Natural killer cell (primary cell): ENCODE results near the gene PPP2R5B. TPM values are rescaled to one million over a fixed set of nuclear protein-coding genes. Genes with fewer than 3 reads are reported as not detected.

Source experiments
- ATAC-seq, 3 donors: fragments of 150-1000 bp in 2 of 3; fragments of 200-7000 bp in 1 of 3; cut with Tn5 transposase; 1 replicate in 1 of 3; 2 replicates in 2 of 3; pipeline ENCODE4 v1.10.0; 2021; ENCODE audit warnings: mild to moderate bottlenecking in 2 of 3, moderate library complexity in 2 of 3
- DNase-seq, 2 donors: peaks; one replicate each; pipeline versions ENCODE4 v3.0.0 to v3.0.0-alpha.2; 2013 to 2021; ENCODE audit warnings: mixed read lengths in 1 of 2
- H3K27ac ChIP-seq: one replicate; pipeline ENCODE4 v1.5.1; 2013; ENCODE audit warnings: mild to moderate bottlenecking, low read length
- H3K27me3 ChIP-seq: one replicate; pipeline ENCODE4 v1.6.1; 2013; ENCODE audit warnings: low read length; ENCODE audit not compliant: control insufficient read depth, insufficient read depth
- H3K36me3 ChIP-seq: one replicate; pipeline ENCODE4 v1.6.1; 2013; ENCODE audit warnings: low read length; ENCODE audit not compliant: control insufficient read depth, insufficient read depth
- H3K4me1 ChIP-seq: one replicate; pipeline ENCODE4 v1.6.1; 2013; ENCODE audit warnings: low read length; ENCODE audit not compliant: control insufficient read depth, insufficient read depth
- H3K4me3 ChIP-seq: one replicate; pipeline ENCODE4 v1.5.1; 2013; ENCODE audit warnings: low read length
- H3K9me3 ChIP-seq: one replicate; pipeline ENCODE4 v1.6.1; 2013; ENCODE audit warnings: low read length; ENCODE audit not compliant: control insufficient read depth, insufficient read depth
- H3K27ac Mint-ChIP-seq, 2 donors: one replicate each; pipeline ENCODE4 v1.8.0; 2022; ENCODE audit warnings: mild to moderate bottlenecking in 2 of 2, mixed read lengths in 2 of 2, moderate library complexity in 1 of 2
- H3K27me3 Mint-ChIP-seq, 2 donors: one replicate each; pipeline ENCODE4 v1.8.0; 2022; ENCODE audit warnings: low read depth in 2 of 2, mixed read lengths in 2 of 2
- H3K36me3 Mint-ChIP-seq: one replicate; pipeline ENCODE4 v1.8.0; 2022; ENCODE audit warnings: mixed read lengths
- H3K4me1 Mint-ChIP-seq, 2 donors: one replicate each; pipeline ENCODE4 v1.8.0; 2022; ENCODE audit warnings: mixed read lengths in 2 of 2
- H3K4me3 Mint-ChIP-seq: one replicate; pipeline ENCODE4 v1.8.0; 2022; ENCODE audit warnings: mild to moderate bottlenecking, moderate library complexity, mixed read lengths
- H3K9me3 Mint-ChIP-seq, 2 donors: one replicate each; pipeline ENCODE4 v1.8.0; 2022; ENCODE audit warnings: mixed read lengths in 2 of 2
- CTCF ChIP-seq: fragments of 200-600 bp; IDR thresholded peaks from one replicate; pipeline ENCODE4 v1.8.0; 2022; ENCODE audit warnings: antibody characterized with exemption
- WGBS: methylation state at CpG from one replicate; pipeline ENCODE4 v1.1.7; 2013; ENCODE audit warnings: missing lambda C conversion rate; ENCODE audit not compliant: insufficient coverage; 5-methylcytosine and 5-hydroxymethylcytosine counted together
- intact Hi-C: fragments of 100-400 bp; cut with micrococcal nuclease; formaldehyde crosslinking; loops from one replicate; pipeline ENCODE4 v1.14.2; 2022
- total RNA-seq, 4 donors: library from RNA; stranded (reverse); fragments of 120-200 nt in 1 of 4; gene quantifications; one replicate each; pipeline versions ENCODE4 v1.2.3 to v1.2.4, GENCODE V29; 2013 to 2022

PPP2R5B gene
- total RNA-seq, 3 donors from 2014 or later (not counting 1 experiment from before 2014, with no cell fraction given): 27.8 to 31.5 (median 28.5) TPM

DNA sequence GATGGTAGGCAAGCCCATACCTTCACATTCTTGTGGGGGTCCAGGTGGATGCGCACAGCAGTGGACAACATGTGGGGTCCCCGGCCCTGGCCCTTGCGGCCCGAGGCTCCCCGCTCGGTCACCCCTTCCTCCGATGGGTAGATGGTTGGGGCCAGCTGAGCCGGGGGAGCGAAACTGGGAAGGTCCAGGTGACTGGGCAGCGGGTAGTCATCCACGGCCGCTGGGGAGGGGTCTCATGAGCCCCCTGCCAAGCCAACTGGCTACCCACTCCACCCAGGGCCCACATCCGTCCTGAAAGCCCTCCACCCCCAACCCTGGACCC lies 18.2 kb upstream of the PPP2R5B start:
- no peak overlapping the region for H3K27ac ChIP-seq
- no peak overlapping the region for H3K4me3 ChIP-seq
- H3K4me3 Mint-ChIP-seq: no peak overlapping the region
- no peaks in the 10 kb centered on the region for H3K9me3 Mint-ChIP-seq
- no peaks in the 10 kb centered on the region for H3K9me3 ChIP-seq
- DNase-seq (no peak), ATAC-seq (no peak)
- 97% methylated on average over 13 of the region's 13 CpGs for WGBS
- H3K36me3 ChIP-seq: peaks cover 72% of the 10 kb centered on the region
- H3K27me3 ChIP-seq: no peaks in the 10 kb centered on the region
- H3K27ac Mint-ChIP-seq: no peak overlapping the region
- no peaks in the 10 kb centered on the region for H3K36me3 Mint-ChIP-seq
- H3K27me3 Mint-ChIP-seq: no peaks in the 10 kb centered on the region
- intact Hi-C loops: no loop called here
- no peak for TF ChIP-seq CTCF
- no peaks in the 10 kb centered on the region for H3K4me1 ChIP-seq
- H3K4me1 Mint-ChIP-seq: no peaks in the 10 kb centered on the region

- WGBS: 97% methylated on average over 11 of the region's 11 CpGs
- DNase-seq: no peak
- Histone ChIP-seq H3K9me3 (no peaks in the 10 kb centered on the region), H3K27ac (no peak overlapping the region), H3K4me3 (no peak overlapping the region), H3K4me1 (no peaks in the 10 kb centered on the region), H3K27me3 (no peaks in the 10 kb centered on the region), H3K36me3 (peaks cover 77% of the 10 kb centered on the region)
- Mint-ChIP-seq H3K4me1 (peaks cover 0 to 8% of the 10 kb centered on the region in 2 donors), H3K4me3 (no peak overlapping the region), H3K36me3 (no peaks in the 10 kb centered on the region), H3K27ac (no peak overlapping the region), H3K27me3 (no peaks in the 10 kb centered on the region), H3K9me3 (no peaks in the 10 kb centered on the region)
- ATAC-seq: no peak
- no peak for TF ChIP-seq CTCF
- intact Hi-C loops: no loop called here
Measured at GRCh38 chr11:64908766-64909165, 15.7 kb upstream of the PPP2R5B start.

GRCh38 chr11:64909653-64910343 lies 14.7 kb upstream of the PPP2R5B start:
- 95% methylated on average over 39 of the region's 39 CpGs for WGBS
- H3K4me3 Mint-ChIP-seq: no peak overlapping the region
- peaks cover 82% of the 10 kb centered on the region for H3K36me3 ChIP-seq

More at GRCh38 chr11:64909653-64910343, 14.7 kb upstream of the PPP2R5B start:
- DNase-seq (no peak), ATAC-seq (no peak)
- intact Hi-C loops: no loop called here
- Histone ChIP-seq H3K27me3 (no peaks in the 10 kb centered on the region), H3K4me1 (peaks cover under 1% of the 10 kb centered on the region), H3K27ac (no peak overlapping the region), H3K4me3 (no peak overlapping the region), H3K9me3 (no peaks in the 10 kb centered on the region)
- Mint-ChIP-seq H3K27ac (peak overlapping the region in 1 of 2 donors; percentile 27), H3K4me1 (peaks cover 0 to 8% of the 10 kb centered on the region in 2 donors), H3K9me3 (no peaks in the 10 kb centered on the region), H3K36me3 (no peaks in the 10 kb centered on the region), H3K27me3 (no peaks in the 10 kb centered on the region)
- TF ChIP-seq CTCF: no peak
